ENCODE results near the gene SELENON.

The SELENON gene

DNA sequence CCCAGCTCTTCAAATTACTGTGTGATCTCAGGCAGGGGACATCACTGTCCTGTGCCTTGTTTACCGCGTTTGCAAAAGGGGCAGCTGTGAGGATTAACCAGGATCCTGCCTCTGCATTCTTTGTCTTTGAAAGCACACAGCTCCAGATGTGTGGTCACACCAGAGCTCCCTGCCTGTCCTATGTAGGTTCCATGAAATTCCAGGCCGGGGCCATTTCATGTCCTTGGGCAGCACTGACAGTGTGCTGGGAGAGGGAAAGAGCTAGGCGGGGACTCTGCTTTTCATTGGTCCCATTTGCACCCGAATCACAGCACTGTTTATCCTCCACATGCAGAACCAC, 42.2 kb upstream of the SELENON start:
- no peak for DNase-seq (ENCODE audit: low read depth)
- TF ChIP-seq, protein P1, sequence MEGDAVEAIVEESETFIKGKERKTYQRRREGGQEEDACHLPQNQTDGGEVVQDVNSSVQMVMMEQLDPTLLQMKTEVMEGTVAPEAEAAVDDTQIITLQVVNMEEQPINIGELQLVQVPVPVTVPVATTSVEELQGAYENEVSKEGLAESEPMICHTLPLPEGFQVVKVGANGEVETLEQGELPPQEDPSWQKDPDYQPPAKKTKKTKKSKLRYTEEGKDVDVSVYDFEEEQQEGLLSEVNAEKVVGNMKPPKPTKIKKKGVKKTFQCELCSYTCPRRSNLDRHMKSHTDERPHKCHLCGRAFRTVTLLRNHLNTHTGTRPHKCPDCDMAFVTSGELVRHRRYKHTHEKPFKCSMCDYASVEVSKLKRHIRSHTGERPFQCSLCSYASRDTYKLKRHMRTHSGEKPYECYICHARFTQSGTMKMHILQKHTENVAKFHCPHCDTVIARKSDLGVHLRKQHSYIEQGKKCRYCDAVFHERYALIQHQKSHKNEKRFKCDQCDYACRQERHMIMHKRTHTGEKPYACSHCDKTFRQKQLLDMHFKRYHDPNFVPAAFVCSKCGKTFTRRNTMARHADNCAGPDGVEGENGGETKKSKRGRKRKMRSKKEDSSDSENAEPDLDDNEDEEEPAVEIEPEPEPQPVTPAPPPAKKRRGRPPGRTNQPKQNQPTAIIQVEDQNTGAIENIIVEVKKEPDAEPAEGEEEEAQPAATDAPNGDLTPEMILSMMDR (IDR thresholded peaks at IDR 0.05; ENCODE audit: low read depth, low read length, missing control alignments): no peak
- H3K4me3 ChIP-seq (ENCODE audit: low read depth, low read length): no peak overlapping the region

DNA sequence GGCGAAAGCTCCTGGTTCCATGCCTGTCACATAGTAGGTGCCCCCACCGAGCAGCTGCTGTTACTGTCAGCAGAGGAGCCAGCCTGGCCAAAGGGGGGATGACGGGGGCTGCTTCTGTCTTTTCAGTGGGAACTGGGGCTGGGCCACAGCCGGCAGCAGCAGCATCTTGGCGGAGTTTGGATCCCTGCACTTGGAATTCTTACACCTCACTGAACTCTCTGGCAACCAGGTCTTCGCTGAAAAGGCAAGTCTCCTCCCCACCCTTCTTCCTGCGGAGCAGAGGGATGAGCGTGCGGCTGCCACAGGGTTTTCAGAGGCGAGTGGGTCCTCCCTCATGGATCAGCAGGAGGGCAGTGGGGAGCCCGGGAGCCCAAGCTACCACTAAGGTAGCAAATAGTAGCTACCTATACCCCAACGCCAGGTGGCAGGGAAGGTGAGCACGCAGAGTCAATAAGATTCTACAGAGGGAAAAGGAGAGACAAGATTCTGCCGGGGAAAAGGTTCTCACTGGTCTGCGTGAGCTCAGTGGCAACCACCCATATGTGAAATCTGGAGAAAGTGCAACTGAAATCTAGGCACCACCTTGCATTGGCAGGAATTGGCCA, 41.4 kb upstream of the SELENON start:
- no peak overlapping the region for H3K4me3 ChIP-seq (ENCODE audit: low read depth, low read length)
- TF ChIP-seq, protein P1 (IDR thresholded peaks at IDR 0.05; ENCODE audit: low read depth, low read length, missing control alignments): no peak
- DNase-seq (ENCODE audit: low read depth): no peak

DNA sequence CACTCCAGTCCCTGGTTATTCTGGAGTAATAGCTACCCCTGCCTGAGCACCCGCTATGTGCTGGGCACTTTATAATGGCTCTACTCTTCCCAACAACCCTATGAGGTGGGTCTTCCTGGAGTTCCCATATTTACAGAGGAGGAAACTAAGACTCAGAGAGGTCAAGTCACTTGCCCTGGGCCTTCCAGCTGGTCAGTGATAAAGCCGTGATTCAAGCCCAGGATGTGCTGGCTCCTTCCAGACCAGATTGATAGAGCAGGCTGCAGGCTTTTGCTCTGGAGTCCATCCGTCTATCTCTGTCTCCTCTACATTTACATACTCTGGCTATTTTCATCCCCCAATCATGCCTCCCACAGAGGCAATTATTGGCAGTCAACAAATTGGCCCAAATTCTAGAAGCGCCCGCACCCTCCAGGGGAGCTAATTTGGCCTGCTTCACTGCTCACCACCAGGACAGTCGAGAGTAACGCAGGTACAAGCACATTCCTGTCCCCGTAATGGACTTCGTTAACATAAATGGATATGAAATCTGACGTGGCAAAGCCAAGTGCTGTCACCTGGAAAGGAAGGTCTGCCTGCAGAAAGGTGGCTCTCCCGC, 39.8 kb upstream of the SELENON start:
- TF ChIP-seq, protein P1 (IDR thresholded peaks at IDR 0.05; ENCODE audit: low read depth, low read length, missing control alignments): no peak
- DNase-seq (ENCODE audit: low read depth): no peak
- no peak overlapping the region for H3K4me3 ChIP-seq (ENCODE audit: low read depth, low read length)

DNA sequence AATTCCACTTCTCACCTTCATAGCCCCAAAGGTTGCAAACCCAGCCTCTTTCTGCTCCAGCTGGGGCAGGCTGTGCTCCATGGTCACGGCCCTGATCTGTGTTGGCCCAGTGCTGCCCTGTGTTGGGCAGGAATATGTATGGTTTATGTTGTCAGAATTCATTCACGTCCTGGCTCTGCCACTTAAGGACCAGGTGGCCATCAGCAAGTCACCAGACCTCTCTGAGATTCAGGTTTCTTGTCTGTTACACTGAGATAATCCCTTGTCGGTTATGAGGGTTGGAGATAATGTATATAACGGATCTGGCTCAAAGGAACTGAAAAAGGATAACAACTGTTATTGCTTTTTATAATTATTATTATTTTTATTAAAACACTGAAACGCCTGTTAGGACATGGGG, 39.1 kb upstream of the SELENON start:
- TF ChIP-seq, protein P1 (IDR thresholded peaks at IDR 0.05; ENCODE audit: low read depth, low read length, missing control alignments): no peak
- no peak for DNase-seq (ENCODE audit: low read depth)
- no peak overlapping the region for H3K4me3 ChIP-seq (ENCODE audit: low read depth, low read length)

DNA sequence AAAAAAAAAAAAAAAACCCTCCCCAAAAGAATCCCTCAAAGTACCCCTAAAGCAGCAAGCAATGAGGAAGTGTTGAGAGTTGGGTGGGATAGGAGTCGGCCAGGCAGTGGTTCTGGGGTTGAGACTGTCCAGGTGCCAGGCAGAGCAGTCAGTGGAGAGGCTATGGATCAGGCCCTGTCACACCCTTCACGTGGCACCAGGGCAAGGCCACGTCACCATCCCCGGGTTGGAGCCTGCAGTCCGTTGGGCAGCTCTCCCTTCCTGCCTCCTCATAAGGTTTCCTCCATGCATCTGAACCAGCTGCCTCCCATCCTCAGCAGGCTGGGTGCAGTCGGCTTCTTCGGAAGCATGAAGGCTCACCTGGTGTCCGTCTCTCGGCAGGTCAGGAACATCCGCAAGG, 36.5 kb upstream of the SELENON start:
- TF ChIP-seq, protein P1 (IDR thresholded peaks at IDR 0.05; ENCODE audit: low read depth, low read length, missing control alignments): no peak
- no peak overlapping the region for H3K4me3 ChIP-seq (ENCODE audit: low read depth, low read length)
- DNase-seq (ENCODE audit: low read depth): no peak

DNA sequence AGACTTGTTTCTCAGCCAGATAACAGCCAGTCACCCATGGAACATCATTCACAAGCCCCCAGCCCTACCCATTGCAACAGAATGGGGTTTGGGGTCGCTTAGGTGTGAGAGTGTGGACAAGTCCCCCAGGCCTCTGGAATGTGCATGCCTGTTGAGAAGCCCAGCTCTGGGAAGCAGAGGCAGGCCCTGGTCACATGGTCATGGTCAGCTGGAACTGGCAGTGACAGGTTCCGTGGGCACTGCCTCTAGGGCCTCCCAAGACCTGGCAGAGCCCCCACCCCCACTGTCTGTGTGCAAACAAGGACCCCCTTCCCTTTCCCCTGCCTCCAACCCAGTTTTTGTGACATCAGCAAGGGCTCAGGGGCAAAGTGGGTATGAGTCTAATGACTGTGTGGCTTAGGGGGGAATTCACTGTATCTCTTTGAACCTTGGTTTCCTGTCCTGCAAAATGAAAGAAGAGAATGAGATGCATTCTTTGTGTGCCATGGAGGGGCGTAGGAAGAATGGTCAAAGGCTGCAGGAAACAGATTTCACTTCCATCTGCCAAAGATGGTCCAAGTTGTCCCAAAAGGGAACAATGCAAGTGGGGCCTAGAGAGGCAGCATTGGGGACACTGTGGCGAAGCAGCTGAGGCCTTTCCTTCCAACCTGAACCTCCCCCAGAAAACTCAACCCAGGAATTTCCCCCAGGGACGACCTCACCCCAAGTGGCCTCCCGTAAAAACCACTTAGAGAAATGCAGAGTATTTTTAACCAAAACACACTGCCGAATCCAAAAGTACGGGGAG, 34.7 kb upstream of the SELENON start:
- no peak for DNase-seq (ENCODE audit: low read depth)
- H3K4me3 ChIP-seq (ENCODE audit: low read depth, low read length): no peak overlapping the region
- TF ChIP-seq, protein P1 (IDR thresholded peaks at IDR 0.05; ENCODE audit: low read depth, low read length, missing control alignments): no peak
